Fibroblast of pulmonary artery (primary cell): ENCODE data around the gene NCAPH2.

ENCODE experiments used
- DNase-seq: peaks from one replicate; pipeline ENCODE4 v3.0.0-alpha.2; 2010; ENCODE audit warnings: low read depth
- H3K4me3 ChIP-seq: replicated peaks from 2 replicates; pipeline ENCODE4 v1.5.1; 2011; ENCODE audit warnings: low read depth, mild to moderate bottlenecking, control low read depth, low read length, moderate library complexity
- CTCF ChIP-seq: IDR thresholded peaks from 2 replicates; pipeline ENCODE4 v1.5.1; 2011; ENCODE audit warnings: mild to moderate bottlenecking, control low read depth, low read length, inconsistent platforms; ENCODE audit errors: missing control alignments

Gene NCAPH2

GRCh38 chr22:50497093-50497492 lies 10.9 kb upstream of the NCAPH2 start:
- DNase-seq: no peak
- H3K4me3 ChIP-seq: no peak overlapping the region
- no peak for TF ChIP-seq CTCF

DNA sequence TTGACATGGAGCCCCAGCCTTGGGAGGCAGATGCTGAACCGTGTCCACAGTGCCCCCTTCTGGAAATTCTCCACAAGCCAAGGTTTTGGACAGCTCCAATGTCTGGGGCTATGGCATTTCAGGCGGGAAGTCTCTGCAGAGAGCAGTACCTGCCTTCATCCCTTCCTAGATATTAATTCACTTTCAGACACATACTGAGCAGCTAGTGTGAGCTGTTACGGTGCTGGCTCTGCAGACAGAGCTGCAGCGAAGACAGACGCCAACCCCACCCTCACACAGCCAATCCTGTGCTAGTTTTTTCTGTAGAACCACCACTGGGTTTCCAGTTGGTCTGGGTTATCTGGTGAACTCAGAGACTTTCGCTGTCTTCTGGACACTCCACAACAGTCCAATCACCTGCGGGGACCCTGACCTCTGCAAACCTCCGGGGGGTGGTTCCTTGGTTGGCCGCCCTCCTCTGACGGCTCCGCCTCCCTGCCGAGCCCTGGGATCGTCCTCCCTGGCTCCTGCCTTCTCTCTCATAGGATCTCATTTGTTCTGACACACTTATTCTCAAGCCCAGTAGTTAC lies 9.6 kb upstream of the NCAPH2 start:
- no peak overlapping the region for H3K4me3 ChIP-seq
- peak; percentile 86 for TF ChIP-seq CTCF
- peak; percentile 68 for DNase-seq

- H3K4me3 ChIP-seq: no peak overlapping the region
- TF ChIP-seq CTCF: no peak
- DNase-seq: no peak
These were observed 7.6 kb upstream of the NCAPH2 start for GRCh38 chr22:50500452-50500851.

GRCh38 chr22:50502096-50502495 lies 5.9 kb upstream of the NCAPH2 start:
- TF ChIP-seq CTCF: no peak
- no peak for DNase-seq
- no peak overlapping the region for H3K4me3 ChIP-seq

DNA sequence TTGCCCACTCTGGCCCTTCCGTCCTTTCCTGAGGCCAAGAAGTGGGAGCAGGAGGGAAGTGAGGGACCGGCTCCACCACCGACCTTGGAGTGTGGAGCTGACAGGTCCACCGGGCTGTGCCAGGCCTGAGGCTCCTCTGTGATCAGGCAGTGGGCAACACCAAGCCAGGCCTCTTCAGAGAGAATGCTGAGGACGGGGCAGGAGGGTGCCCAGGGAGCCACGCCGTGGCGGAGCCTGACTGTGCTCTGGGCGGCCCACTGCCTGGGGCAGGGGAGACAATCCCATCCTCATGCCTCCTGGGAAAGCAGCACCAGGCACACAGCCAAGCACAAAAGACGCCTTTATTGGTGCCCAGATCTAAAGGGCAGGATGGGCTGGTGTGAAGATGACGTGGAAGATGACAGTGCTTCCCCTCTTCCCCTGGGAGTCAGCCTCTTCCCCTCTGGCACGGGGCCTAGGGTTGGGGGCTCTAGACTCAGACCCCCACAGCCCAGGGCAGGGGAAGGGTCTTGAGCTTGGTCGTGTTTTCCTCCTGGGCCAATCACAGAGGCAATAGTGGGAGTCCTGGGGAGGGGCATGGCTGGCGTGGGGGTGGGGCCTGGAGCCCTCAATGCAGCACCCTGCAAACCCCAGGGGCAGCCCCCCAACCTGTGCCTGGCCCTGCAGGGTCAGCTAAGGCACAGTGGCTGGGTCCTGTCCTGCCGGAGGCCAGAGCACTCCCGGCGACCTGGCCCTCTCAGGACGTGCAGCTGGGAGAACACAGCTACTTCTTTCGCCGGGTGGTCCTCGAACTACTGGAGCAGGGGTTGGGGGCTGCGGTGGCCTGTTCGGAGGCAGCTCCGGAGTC lies 5.2 kb upstream of the NCAPH2 start:
- no peak for TF ChIP-seq CTCF
- DNase-seq: no peak
- no peak overlapping the region for H3K4me3 ChIP-seq

DNA sequence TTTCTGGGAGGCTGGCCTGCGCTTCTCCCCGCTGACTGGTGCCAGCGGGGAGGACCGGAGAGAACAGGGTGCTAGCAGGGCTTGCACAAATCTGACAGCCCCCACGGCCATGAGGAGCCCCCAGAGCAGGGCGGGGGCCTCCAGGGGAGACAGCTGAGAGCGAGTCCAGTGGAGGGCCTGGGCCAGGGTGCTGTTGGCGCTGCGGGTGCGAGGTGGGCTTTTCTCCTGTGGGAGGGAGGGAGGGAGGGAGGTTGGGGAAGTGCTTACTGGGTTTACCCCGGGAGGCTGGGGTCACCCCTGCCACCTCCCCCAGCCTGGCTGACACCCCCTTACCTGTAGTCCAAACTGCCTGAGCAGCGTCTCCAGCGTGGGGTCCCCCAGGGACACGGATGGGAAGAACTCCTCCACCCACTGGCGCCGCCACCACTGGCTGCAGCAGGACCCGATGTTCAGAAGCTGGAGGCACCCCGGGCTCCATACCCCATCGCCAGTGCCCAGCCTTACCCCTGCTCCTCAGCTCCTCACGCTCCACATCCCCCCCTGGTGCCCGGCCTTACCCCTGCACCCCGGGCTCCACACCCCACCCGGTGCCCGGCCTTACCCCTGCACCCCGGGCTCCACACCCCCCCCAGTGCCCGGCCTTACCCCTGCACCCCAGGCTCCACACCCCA lies 4.4 kb upstream of the NCAPH2 start:
- no peak for DNase-seq
- no peak overlapping the region for H3K4me3 ChIP-seq
- no peak for TF ChIP-seq CTCF
